GM18858 (cell line): ENCODE results near the gene C3orf85.
"Not testable (repeated sequence)": the region's sequence is repeated elsewhere in the genome, so short reads cannot be mapped to it uniquely, and the experiment has no call there.

Source experiments
- ATAC-seq: cut with Tn5 transposase; IDR thresholded peaks from one replicate; pipeline ENCODE4 v1.9.1; 2021; ENCODE audit not compliant: unreplicated experiment

C3orf85 gene, protein sequence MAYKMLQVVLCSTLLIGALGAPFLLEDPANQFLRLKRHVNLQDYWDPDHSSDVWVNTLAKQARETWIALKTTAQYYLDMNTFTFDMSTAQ

DNA sequence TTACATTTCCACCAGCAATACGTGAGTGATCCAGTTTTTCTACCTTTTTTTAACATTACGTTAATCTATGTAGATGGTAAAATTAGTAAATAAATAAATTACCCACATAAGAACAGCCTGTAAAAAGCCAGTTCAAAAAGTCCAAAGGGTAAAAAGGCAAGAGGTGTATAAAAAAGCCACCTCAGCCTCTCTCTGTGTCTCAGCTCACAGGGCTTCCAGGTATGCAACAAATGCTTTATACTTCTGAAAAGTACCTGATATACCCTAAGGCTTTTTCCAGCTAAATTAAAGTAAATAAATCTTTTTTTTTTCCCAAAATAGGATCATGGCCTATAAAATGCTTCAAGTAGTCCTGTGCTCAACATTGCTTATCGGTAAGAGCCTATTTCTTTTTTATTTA lies at the start of gene C3orf85:
Gene C3orf85 (plus strand): TSS at position 197 of the 400 bp plus-strand sequence. CDS start 129 bp downstream, at position 326.
- no peak for ATAC-seq

DNA sequence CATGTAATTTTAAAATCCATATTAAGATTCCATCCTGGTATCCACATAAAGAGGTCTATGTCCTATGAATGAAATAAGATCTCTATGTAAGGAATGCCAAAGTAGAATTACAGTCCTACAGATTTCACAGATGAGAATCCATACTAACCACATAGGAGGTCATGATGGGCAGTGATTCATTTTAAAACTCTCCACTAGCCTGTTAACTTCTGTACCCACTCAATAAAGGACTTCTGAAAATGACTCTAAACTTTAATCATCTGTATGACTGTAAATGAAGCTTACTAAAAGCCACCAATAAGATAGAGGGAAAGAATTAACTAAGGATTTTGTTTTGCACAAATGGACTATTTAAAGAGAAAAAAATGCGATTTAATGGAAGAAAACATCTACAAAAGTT lies 47.3 kb upstream of the C3orf85 start:
- no peak for ATAC-seq

DNA sequence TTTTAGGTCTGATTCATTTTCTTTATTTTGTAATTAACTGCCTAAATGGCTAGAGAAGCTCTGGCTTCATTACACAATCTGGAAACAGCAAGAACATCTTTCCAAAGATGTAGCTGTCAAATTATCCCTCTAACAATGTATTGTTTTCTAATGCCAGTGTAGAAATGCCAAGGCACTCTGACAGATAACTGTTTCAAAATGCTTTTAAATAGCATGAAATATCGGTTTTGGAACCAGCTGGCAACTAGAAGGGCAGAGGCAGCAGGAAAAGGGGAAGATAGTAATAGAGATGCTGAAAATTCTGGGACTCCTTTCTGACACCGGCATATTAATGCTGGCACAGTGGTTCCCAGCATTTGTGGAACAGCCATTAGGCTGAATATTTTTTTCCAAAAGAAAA lies 44.7 kb upstream of the C3orf85 start:
- no peak for ATAC-seq

DNA sequence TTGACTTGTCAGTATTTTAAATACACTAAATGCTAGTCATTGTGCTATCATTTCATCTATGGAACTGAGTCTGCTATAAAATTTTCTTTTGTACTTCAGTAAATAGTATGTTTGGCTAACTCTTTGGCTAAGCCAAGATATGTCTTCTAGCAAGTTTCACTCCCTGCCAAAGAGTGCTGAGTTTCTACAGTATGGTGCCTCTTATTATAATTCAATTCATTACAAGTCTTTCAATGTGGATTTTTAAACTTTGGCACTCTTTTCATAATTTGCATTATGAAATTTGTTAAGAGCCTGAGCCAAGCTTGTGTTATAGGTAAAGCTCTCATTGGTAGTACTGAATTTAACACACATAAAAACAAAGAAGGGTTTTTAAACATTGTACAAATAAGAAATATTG lies 43.0 kb upstream of the C3orf85 start:
- ATAC-seq = no peak

DNA sequence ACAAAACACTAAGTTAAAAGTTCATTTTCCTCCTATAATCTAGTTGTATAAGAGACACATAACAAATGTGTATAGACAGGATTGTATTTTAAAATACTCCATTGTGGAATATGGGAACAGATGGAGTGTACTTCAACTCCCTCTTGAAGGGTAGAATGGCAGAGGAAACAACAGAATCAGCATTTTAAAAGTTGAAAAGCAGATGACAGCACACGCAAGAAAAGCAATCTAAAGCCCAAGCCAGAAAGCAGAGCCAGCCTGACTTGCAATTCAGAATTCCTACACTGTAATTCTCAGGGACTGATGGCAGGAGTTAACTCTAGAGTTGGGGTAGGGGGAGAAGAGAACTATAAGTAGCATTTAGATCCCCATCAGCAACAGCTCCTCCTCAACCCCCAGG lies 41.4 kb upstream of the C3orf85 start:
- ATAC-seq = no peak

DNA sequence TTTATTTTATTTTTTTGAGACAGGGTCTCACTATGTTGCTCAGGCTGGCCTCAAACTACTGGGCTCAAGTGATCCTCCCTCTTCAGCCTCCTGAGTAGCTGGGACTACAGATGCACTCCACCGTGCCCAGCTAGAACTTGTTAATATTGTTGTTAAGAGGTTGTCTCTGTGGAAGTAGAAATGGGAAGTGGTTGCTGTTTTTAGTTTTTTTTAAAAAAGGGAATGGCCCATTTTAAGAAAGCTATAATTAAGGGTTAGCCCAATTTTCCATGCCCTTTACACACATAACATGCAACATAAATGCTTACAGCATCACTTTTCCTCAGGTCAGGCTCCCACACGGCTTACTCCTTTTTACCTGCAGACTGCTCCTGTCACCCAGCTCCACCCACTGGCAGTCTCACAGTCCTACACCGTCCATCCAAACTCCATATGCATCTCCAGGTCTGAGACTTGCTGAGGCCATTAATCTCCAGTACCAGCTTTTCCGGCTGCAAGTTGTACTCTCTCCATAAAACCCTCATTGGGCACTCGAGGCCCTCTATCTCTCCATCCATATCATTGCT lies 38.4 kb upstream of the C3orf85 start:
- no peak for ATAC-seq

DNA sequence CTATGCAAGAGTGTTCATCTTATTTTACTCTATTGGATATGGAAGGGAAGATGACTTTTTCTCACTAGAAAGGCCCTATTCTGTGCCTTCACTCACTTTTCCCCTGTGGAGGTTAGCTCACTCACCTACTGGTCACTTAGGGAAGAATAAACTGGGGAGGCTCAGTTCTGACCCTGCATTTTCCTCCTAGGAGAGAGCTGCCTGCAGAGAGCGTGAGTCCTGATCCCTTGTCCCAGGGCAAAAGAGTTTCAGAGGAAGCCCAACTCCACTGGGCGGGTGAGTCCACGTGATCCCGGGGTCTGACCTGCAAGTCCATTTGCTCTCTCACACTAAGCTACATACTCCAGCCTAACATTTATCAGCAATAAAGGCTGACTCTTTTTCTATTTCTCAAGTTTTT lies 26.9 kb upstream of the C3orf85 start:
- ATAC-seq = no peak

DNA sequence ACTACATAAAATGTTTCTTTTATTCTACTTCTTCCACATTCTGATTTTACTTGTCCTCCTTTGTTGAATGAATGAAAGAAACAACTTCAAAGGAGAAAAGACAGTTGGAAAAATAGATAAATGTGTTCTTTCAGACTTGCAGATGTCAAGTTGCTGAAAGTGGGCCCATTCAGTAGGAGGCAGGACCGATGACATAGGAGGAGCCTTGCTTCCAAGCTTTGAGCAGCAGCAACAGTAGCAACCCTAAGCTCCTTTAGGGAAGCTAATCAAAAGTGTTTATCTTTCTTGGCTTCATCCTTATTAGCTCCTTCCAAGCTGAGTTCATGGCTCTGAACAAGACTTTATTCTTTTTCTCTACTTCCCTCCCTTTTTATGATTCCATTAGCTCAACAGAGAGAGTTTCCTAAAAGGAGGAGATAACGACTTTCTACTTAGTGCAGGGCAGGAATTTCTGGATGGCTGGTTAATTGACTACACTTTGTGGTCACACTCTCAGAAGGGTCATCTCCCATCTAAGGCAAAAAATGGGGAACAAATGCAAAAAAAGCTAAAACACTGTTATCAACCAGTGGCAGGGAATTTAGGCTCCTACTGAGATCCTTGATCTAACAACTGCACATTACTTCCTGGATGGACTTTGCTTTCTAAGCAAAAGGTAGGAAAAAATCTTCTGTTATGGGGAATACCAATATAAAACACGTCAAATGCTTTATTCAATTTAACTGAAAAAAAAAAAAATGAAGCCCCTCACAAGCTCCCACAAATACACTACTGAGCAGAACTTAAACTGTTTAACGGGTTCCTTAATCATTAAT lies 23.4 kb upstream of the C3orf85 start:
- no peak for ATAC-seq

DNA sequence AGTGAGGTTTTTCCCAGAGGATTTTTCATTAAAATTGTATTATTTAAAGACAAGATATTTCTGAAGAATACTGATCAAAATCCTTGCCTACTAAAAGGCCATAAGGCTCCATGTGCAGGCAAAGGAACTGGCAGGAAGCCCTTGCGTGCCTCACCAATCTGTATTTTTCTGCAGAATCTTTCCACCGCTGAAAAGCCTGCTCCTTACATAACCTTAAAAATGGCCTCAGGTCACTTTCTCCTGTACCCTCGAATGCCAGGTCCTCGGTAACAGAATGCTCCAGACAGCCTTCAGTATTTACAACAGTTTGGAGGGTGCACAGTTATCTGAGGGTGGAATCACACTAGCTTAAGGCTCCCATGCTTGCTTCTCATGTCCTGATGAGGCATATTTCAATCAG lies 21.8 kb upstream of the C3orf85 start:
- ATAC-seq = no peak

DNA sequence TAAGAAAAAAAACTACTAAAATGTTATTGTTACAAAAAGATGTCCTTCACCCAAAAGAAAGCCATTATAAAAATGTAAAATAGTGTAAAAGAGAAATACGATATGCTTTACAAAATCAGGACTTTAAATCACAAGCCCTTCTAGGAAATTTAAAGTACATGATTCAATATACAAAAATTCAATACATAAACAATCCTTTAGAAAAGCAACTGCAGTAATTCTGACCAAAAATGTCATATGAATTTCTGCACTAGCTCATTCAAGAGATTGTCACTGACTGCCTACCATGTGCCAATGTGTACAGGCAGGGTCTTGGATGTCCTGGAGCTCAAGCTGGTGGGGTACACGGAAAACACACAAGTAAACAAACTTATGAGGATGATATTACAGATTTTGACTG lies 21.1 kb upstream of the C3orf85 start:
- no peak for ATAC-seq

DNA sequence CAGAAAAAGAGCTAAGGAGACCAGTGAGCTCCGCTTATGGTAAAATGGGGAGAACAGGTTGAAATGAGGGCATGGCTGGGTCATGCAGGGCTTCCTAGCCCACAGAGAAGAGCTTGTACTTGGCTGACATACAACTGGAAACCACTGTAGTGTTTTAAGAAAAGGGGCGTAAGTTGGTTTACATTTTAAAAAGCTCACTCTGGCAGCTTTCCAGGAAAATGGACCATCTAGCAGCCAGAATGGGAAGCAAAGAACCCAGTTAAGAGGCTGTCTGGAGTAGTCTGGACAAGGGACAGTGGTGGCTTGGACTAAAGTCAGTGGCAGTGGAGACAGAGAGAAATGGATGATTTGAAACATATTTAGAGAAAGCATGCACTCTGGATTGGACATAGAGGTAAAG lies 20.5 kb upstream of the C3orf85 start:
- ATAC-seq = no peak

DNA sequence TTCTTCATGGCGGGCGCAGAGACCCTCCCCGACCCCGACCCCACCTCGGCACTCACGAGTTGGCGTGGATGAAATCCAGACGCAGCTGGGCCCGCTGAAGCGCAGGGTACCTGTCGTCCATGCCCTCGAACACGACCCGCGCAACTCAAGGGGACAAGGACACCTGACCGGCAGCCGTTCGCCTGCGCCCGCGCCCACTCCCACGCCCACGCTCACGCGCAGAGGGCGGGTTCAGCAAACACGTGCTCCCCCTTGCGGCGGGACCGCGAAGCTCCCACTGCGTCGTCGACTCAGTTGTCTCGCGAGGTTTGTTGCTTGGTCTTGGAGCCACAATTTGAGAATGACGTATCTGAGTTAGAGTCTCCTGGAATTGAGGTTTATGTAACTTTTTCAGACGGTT lies 18.6 kb upstream of the C3orf85 start, which contains the start of gene MORC1:
Gene MORC1 (minus strand): TSS at position 196 of the 400 bp plus-strand sequence. CDS start 75 bp downstream, at position 121.
- no peak for ATAC-seq

DNA sequence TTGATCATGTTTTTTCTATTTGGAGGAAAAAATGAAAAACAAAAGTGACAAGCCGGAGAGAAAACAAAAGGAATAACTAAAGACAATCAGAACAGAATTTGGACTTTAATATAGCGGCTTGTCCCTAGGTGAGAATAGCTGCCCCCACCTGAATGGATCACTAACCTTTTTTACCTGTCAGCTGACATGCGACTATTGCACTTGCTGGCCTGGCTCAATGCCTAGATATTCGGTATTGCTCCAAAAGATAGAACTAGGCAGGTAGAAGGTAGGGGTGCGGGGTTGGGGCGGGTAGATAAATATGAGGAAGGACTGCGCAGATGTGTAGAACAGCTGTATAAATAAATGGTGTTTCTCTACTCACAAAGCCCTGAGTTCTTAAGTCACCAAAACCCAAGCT lies 17.9 kb upstream of the C3orf85 start:
- ATAC-seq = no peak

DNA sequence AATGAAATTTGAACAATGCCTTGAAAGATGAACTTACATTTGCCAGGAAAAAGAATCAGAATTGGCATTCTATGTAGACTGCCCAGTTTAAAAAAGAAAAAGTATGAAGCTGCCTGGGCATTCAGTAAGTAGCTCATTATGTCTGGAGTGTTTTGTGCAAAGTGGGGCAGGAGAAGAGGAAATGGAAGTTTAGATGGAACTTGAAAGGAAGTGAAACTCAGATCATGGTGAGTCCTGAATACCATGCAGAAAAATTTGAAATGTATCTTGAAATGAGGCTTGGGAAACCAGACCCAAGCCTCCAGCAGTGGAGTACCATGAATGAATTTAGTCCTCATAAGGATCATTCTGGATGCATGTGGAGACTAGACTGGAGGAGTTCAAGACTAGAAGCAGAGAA lies 13.8 kb upstream of the C3orf85 start:
- ATAC-seq = no peak

DNA sequence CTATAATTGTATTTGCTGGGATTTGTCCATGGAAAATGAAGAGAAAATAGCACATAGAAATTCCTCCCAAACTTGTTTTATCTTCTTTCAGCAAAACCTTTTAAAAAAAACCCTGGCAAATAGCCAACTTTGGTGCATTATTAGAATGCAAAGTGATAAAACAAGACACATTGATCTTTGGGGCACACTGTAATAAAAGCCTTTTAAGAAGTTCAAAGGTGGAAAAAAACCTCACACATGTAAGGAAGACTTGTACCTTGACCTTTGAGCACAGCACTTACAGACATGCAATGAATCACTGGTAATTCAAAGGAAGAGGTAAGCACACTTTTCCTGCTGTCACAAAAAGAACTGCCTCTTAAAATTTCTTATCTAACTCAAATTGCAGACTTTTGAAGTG lies 10.6 kb upstream of the C3orf85 start:
- no peak for ATAC-seq

DNA sequence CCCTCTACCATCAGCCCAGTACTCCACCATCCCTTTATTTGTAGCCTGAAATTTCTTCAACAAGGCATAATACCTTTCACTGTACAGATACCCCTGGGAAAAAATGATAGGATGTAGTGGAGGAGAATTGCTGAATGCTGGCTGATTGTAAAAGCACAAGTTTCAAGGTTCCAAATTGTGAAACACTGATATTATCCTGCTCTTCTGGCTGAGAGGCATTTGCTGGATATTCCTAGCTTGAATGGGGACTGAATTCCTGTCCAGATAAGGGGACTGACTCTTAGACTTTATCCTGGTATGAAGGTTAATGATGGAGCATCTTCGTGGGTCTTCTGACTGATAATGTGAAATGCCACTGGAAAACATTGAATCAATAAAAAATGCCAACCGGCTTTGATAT lies 9.0 kb upstream of the C3orf85 start:
- no peak for ATAC-seq

DNA sequence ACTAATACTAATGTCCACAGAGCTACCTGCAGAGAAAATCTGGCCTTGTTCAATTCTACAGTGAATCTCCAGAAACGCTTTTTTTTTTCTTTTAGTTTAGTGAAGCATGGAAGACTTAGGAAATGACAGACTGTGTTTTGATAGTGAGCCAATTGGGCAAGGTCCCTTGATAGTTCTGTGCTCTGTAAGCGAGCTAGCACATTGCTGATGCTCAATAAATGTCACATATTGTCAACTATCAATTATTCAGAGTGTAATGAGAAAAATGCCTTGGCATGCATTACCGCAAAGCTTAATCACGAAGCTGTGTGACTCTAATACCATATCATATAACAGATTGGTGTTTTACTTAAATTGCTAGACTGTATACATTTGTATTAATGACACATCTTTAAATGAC lies 5.2 kb upstream of the C3orf85 start:
- ATAC-seq = no peak

DNA sequence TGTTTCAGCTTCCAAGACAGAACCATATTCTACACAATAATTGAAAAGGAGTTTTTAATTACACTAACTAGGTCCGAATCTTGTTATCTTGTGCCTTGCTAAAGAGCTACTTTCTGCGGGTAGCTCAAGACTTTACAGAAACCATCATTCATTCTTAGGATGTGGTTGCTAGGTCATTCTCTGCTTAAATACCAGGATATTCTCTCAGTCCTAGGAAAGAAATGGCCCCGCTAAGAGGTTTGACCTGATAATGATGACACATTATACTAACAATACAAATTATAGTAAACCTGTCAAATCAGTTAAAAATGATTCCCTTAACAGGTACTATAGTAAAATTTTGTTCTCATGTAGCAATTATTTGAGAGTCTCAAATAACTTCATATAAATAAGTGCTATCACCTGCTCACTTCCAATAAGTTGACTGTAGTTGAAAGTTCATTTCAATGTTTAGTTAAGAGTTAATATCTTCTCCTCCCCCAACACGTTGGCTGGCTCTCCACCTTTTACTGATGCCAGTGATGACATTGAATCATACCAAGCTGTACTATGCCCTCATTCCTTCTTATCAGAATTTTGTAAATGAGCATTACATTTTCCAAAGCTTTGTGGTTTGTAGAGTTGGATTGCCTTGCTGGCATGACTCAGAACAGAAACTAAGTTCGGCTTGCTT lies 3.6 kb upstream of the C3orf85 start:
- no peak for ATAC-seq

DNA sequence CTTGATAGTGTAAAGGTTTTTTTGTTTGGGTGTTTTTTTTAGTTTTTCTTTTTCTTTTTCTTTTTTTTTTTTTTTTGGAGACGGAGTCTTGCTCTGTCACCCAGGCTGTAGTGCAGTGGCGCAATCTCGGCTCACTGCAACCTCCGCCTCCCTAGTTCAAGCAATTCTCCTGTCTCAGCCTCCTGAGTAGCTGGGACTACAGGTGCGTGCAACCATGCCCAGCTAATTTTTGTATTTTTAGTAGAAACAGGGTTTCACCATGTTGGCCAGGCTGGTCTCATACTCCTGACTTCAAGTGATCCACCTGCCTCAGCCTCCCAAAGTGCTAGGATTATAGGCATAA lies 3.1 kb upstream of the C3orf85 start:
- not testable (repeated sequence) for ATAC-seq

DNA sequence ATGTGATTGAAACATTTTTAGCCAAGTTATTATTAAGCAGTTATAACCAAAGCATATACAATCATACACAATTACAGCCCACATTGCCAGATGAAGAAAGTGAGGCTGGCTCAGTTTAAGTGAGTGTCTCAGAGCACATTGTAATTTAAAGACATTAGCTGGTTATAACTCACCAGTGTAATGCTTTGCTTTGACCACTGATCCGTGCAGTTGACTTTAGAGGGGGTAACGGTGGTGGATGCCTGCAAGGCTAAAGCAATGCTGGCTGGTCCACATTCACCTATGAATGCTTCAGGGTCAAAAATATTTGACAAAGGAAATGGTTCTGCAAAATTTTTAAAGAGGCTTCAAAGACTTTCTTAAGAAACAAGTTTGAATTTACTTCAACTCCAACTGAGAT lies 1.2 kb downstream of the C3orf85 start:
- ATAC-seq = no peak

DNA sequence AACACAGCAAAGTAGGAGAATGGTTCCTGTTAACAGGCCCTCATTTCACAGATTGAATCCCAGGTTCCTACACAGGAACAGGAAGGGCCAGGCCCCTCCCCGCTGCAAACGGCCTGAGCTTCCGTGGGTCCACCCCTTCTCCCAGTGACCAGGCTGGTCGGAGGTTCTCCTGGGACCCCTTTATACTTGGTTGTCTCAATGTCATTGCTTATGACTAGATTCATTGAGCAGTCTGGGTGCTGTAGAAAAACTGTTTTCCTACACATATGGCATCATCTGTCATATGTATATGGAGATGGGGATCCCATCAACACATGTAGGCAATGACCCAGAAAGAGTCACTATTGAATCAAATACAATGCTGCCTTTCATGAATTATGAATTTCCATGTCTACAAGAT lies 3.8 kb downstream of the C3orf85 start:
- ATAC-seq = no peak

DNA sequence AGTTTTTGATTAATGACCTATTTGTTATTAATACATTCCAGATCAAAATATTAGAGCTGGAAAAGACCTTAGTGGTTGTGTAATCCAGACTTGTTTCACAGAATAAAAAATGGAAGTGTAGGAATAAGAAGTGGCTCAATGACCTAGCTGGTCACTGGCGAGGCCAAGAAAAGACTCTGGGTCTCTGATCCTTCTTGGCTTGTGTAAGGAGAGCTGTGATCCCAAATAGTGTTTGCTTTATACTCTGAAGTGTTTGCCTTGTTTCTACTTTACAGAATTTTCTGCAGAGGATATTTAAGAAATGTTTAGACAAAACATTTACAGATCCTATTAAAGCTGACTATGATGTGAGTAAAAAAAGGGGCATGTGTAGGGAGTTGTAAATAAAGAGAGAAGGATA lies 7.1 kb downstream of the C3orf85 start:
- no peak for ATAC-seq
